Activated CD4-positive, alpha-beta T cell treated with anti-CD3 and anti-CD28 coated beads for 24 hours (primary cell): Measurements from ENCODE around the gene NISCH.

Experiments
- DNase-seq, 2 donors: peaks; one replicate each; pipeline ENCODE4 v3.0.0-alpha.2; 2020; ENCODE audit warnings: low read depth in 2 of 2

The NISCH gene

DNA sequence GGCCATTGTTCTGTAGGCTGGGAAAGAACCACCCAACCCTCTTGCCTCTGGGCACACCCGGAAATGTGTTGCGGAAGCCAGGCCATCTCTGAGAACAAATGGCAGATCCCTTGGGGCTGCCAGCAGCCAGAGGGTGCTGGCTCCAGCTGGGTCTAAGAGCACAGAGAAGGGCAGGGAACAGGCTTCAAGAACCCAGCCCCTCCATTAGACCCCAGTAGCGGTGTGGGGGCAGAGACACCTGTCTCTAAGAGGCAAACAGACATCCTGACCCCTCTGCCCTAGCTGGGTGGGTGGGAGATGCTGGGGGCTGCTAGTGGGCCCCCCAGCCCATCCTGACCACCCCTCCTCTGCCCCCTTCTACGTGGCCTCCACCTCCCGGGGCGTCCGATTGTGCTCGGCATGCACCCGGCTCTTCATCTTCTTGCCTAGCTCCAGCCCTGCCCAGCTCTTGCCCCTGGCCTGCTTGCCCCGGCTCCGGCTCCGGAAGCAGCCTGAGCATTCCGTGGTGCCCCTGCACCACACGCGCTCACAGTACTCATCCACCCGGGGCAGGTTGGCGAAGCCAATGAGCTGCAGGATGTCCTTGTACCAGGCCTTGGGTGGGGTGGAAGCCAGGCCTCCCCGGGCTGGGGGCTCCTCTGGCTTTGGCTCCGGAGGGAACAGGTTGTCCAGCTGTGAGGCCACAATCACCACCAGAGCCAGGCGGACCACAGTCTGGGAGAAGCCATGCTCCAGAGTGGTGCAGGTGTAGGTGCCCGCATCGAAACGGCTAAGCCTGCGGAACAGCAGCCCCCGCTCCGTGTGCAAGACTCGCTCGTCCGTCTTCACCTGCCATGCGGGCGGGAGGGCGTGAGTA is 19.9 kb upstream of the NISCH start:
- no peak for DNase-seq

DNA sequence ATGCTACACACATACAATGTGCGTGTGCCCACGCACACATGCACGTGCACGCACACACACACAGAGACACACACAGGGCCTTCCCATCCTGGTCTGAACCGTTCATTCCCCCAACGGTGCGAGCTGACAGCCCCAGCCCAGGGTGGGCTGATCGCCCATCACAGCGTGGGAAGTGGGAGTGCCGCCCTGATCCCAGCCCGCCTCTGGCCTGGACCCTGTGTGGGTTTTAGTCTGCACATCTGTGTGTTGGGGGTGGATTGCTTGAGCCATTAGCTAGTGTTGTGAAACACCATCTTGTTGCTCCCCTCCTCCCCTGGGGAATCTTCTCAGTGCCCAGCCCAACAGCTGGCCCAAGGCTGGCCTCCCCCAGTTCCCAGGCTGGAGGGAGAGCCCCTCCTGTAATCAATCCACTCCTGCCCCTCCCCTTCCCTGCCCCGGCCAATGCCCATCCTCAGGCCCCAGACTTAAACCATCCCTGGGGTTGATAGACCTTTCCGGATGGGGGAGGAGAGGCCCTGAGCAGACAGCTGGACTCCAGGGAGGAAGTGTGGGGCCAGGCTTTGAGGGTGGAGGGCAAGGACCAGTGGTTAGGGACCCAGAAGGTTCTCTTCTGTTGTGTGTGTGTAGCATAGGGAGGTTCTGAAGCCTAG is 18.8 kb upstream of the NISCH start:
- no peak for DNase-seq

DNA sequence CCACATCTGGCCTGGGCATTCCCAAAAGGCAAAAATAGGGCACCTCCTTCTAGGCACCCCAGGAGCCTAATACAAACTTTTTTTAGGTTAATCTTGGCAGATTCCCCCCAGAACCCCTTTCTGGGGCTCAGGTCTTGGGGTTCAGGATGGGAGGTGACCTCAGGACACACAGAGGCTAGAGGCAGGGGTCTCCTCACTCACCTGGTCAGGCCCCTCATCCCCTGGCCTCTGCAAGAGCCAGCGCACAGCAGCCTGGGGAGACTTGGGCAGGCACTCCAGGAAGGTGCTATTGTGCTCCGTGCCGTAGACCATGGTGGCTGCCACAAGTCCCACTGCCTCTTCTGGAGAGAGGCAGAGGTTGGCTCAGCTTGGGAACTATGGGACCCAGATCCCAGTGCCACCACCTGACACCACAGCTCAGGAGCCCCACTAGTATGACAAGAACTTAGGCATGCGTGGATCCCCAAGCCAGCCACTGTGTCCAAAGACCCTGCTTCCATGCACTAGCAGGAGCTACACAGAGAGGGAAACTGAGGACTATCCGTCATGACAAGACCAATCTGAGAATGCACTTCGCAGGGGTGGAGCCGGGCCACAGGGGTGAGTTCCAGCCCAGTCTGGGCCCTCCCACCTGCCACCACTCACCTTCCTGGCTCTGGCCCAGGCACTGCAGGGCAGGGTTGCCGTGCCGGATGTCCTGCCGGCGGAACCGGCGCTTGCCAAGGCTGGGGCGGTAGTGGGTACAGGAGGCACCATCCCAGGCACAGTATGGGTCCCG is 17.9 kb upstream of the NISCH start:
- no peak for DNase-seq

DNA sequence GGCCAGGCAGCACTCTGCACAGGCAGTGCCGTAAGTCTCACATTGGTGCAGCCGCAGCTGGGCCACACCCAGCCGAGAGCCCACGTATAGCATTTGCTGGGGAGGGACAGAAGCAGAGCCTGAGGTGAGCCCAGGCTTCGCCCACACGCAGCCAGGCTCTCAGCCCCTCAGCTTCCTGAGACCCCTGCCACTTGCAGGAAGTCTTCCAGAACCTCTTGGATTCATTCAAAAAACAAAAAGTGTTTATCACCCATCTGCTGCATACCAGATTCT is 17.4 kb upstream of the NISCH start:
- DNase-seq = no peak

DNA sequence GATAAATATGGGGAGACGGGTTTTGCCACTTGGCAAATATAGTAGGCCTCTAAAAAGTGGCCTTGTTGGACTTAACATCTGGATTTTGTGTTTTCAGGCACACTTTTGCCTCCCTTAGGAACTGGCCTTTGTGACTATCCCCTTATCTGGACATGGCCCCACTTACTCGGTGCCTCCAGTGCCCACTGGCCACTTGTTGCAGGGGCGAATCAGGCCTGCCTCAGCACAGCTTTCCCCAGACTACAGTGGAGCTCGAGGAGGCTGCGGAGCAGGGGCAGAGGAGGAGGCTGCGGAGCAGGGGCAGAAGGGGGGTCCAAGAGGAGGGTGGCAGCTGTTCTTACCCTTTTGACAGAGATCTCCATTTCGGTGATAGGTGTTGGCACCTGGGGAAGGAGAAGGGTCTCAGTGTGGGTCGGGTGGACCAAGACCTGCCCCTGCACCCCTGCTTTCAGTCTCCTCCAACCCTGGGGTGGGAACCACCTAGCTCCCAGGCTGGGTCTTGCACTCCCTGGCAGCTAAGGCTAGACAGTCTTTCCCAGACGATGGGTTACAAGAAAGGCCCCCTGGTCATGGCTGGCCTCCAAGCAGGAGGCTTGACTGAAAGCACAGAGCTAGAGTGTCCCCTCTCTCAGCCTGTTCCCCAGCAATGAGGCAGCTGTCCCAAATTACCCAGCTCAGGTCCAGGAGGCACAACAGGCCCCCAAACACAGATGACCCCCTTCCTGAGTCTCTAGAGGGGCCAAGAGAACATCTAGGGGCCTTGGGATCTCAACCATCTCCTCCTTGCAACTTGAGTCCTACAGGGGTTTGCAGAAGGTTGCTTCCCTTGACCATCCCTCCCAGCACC is 16.6 kb upstream of the NISCH start:
- no peak for DNase-seq

DNA sequence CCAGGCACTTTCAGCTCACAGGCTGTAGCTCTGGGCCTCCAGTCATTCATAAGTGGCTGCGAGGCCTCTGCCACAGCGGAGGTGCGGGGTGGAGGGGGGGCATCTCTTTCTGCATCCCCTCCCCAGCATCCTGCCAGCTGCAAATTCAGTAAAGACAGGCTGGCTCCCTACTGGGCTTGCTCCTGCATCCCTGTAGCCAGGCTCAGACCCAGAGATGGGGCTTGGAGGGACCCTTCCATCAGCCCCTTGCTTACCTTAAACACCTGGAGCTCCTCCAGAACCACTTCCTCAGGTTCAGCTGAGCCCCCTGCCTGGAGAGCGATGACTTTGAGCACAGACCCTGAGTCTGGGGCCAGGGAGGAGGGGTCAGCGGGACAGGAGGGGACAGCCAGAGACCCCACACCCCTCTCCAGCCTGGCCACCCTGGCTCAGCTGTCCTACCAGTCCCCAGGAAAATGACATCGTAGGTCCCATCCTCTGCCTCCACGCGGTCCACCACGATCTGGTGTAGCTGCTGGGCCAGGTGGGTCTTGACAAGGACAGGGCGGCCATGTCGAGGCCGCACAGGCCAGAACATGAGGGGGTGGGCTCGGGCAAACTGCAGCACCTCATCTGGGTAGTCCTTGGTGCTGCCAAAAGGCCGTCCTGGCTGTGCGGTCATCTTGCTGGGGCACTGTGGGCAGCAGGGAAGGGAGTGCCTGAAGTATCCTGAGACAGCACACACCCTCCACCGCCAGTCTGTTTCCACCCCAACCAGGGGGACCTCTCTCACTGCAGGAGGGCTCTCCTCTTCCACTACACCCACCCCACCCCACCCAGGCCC is 15.8 kb upstream of the NISCH start:
- no peak for DNase-seq

DNA sequence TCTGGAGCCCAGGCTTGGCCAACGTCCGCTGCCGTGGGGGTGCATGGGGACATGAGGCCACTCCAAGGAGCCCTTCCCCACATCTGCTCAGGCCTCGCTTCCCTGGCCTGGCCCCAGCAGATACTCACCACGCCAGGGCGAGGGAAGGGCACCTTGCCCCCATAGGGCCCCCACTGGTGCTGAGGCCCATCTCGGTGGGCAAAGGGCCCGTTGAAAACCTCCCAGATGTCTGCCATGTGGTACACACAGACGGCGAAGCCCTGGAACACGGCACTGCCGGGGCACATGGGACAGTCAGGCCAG is 15.2 kb upstream of the NISCH start:
- no peak for DNase-seq

DNA sequence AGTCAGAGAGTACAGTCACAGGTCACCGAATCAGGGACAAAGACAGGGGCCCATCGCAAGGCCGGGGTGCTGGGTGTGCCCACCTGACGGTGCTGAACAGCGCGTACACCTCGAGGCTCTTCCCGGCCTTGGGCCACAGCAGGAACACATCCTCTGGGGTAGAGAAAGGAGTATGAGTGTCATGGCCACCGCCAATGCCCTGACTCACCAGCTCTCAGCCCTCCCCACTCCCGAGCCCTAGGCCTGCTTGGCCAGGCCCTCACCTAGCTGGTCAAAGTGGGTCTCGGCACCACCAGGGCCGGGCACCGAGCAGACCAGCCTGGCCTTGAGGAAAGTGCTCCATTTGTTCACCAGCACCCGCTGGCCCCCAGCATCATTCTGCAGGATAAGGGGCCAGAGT is 14.7 kb upstream of the NISCH start:
- no peak for DNase-seq

DNA sequence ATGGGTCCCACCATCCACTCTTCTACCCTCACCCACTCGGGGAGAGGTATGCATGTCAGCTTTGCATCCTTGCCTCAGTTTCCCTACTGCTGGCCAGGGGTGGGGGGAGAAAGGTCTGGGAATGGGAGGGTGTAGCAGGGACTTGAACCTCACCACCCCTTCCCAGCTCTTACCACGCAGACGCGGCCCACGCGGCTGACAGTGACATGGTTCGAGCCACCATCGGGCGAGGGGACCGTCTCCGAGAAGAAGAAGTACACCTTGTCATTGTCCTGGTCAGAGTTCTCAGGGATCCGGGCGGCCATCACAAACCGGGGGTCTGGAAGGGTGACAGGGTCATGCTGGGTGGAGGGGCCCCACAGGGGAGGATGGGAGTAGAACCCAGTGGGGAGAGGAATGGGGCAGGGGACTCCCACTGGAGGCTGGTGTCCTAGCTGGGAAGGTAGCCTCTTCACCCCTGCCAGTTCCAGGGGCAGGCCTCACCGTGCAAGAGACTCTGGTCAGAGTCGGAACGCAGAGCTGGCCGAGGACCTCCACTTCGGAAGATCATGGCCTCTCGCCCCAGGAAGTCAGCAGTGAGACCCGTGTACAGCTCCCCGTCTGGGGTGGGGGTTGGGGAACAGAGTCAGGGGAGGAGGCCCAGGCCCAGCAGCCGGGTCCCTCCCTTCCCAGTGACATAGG is 14.2 kb upstream of the NISCH start:
- DNase-seq = no peak

DNA sequence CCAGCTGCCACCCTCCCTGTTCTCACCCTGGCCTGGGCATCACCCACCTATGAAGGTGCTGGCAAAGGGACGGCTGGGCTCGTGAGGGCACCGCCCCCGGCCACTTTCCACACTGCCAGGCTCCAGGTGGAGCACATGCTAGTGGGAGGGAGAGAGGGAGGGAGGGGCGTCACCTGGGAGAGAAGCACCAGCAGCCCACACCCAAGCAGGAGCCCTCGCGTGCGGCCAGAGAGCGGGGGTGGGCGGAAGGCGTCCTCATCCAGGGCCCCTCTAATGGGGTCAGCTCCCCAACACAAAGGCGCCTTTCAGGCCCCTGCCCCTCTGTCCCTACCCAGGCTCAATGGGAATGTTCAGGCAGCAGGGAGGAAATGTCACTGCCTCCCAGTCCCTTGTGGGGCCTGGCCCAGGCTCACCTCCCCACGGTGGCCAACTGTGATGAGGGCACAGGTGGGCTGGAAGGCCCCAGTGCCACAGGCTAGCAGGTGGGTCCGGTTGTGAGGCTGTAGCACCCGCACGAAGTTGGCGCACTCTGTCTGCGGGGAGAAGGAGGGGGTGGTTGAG is 13.6 kb upstream of the NISCH start:
- no peak for DNase-seq

DNA sequence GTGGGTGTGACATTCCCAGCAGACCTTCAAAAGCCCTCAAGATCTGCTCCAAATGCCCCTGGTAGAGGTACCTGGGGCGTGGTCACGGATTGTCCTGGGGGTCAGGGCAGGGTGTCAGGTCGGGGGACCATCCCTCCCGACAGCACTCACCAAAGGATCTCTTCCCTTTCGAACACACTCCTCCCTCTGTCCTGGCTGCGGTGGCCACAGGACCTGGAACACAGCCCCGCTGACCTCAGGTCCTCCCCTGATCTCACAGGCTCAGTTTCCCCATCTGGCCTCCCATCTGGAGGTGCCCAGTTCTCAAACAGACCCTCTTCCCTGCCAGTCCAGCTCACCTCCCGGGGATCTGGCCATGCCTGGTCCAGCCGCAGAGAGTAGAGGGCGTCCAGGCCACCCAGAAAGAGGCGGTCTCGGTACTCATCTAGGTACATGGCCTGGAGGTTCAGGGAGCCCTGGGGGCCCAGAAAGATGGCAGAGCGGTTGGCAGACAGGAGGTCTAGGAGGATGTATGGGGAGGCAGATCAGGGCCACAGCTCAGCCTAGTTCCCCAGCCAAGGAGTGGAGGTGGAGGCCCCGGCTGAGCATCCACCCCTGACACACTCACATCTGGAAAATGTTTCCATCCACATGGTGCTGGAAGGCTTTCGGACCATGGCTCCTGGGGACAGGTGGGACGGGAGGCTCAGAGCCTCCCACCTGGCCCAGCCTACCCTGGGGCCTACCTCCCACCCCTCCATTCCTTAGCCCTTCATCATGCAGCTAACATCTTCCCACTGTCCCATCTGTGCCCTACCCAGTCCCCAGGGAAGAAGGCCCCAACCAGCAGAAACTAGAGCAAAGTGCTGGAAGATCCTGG is 12.8 kb upstream of the NISCH start:
- no peak for DNase-seq

DNA sequence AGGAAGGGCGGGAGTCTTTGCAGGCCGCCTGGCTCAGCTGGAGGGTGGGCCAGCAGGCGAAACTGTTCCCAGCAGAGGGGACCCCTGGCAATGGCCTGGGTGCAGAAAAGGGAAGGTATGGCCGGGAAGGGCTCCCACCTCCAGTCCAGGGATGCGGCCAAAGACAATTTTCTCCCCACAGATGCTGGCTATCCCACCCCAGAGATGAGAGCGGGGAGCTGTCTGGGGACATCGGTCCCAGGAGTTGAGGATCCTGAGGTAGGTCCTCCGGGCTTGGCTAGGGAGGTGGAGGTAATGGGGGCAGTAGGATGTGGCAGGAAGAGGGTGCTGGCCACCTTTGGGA is 12.2 kb upstream of the NISCH start:
- no peak for DNase-seq

DNA sequence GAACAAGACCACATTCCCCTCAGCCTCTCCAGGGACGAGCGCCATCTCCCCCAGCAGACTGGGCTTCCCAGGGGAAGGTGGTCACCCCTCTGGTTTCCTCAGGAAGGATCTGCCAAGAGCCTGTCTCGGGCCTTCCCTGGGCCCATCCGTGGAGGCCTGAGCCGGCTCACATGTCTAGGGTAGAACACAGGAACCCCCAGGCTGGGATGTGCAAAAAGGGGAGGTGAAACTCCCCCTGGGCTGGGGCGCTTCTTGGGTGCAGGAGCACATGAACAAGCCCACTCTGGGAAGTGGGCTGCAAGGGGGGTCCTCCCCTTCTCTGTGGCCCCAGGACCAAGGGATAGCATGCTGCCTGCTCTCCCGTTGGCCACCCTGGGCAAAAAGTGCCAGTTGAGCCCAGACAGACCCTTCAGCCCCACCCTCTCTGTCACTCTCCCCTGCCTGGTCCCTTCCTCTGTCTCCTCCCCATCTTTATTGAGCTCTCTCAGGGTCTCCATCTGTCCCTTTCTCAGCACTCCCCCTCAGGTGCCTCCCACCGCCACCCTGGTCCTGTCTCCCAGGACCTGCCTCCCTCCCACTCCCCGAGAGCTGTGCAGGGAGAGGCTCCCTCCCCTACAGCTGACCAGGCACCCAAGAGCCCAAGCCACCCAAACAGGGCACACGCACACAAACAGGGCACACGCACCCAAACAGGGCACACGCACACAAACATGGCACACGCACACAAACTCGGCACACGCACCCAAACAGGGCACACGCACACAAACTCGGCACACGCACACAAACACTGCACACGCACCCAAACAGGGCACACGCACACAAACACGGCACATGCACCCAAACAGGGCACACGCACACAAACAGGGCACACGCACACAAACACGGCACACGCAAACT is 11.4 kb upstream of the NISCH start:
- DNase-seq = no peak

DNA sequence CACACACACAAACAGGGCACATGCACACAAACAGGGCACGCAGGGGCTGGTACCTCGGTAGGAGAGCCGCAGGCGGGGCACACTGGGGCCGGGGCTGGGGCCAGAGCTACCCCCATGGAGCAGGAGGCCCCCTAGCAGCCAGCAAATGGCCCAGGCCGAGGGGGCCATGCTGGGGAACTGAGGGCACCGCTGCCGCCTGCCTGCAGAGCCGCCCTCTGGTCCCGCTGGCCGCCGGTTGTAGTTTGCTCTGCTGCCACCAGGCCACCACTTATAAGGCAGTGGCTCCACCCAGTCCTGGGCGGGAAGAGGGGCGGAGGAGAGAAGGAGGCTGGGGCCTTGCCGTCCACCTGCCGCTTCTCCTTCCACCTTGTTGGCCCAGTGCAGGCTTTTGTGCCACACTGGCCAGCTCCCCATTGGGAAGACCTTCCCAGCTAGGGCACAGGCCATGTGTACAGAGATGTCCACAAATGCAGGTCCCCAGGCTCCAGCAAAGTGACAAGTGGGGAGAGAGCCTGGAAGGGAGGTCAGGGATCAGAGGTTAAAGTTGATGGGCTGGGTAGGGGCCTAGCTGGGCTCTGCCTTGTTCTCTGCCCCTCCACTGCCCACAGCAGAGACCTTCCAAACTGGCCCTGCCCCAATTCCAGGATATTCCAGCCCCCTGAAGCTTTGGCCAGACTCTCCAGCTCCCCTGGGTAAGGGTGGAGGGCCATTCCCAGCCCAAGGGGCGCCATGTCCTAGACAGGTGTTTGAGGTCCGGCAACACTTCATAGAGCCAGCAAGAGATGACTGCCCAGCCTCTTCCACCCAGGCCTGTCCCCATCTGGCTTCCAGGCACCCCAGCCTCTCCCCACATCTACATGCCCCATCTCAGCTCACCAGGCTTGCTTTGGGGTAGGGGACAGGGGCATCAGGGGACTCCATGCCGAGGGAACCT is 10.3 kb upstream of the NISCH start, which contains the start of gene SEMA3G:
Gene SEMA3G, minus strand, starts transcription at position 244 of the 934 bp plus-strand sequence. Its CDS starts 76 bp downstream, at position 168.
- peak; percentile 54 to 71 for DNase-seq

DNA sequence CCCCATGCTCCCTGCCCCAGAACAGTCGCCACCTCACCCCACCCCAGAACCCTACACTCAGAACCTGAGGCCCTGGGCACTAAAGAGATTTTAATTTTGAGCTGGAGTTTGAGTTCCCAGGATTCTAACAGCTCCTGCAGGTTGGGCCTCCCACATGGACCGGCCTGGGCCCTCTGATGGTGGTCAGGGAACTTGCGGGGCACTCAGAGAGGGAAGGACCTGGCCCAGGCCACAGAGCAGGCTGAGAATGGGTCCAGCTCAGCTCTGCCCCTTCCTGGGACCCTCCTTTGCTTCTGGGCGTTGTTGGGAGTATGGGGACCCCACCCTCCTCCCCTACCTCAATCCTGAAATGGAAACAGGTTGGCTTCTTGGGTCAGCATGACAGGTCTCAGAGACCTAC is 9.4 kb upstream of the NISCH start:
- no peak for DNase-seq

DNA sequence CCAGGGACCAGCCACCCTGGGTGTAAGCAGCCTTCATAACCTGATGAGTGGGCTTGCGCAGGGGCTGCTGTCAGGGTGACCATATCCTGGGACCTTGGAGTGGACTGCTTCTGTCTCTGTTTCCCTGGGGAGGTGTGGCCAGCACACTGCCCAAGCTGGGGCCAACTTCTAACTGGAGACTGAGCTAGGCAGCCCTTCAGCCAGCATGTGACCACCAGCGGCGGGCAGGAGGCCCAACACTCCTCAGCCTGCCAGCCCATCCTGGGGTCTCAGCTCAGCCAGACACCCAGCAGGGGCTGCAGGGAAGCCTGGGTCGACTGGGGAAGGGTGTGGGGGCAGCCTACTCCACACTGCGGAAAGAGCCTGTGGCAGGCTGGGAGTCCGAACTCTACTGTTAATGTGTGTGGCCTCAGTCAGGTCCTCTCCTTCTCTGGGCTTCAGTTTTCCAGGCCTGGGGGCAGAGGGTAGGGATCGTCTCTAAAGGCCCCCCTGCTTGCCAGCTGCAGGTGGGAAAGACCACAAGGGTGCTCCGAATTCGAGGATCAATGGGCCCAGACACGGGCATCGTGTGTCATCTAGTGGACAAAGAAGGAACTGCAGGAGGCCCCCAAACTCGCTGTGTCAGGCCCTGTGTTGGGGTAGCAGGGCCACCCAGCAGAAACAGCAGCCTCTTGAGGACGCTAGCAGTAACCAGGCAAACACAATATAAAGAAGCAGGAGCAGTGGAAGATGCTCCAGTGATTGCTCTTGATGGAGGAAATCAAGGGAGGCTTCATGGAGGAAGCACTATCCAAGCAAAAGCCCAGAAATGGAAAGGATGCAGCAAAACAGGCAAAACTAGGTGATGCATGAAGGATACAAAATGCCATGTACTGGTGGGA is 8.5 kb upstream of the NISCH start:
- DNase-seq = peak; percentile 60 to 63
